SH-SY5Y (cell line): ENCODE data around the gene CIDEA.

ENCODE experiments used
- GATA2 ChIP-seq: IDR thresholded peaks from 2 replicates; pipeline ENCODE4 v1.6.1; 2011; ENCODE audit warnings: mild to moderate bottlenecking, low read depth, low read length
- GATA3 ChIP-seq: IDR thresholded peaks from 2 replicates; pipeline ENCODE4 v1.6.1; 2011; ENCODE audit warnings: low read depth, mild to moderate bottlenecking, low read length, moderate library complexity

- TF ChIP-seq GATA2 (no peak), GATA3 (no peak)
Observed at GRCh38 chr18:12318857-12319256, 64.7 kb downstream of the CIDEA start.
